Measurements from ENCODE around the gene TLL1. TPM values are rescaled to one million over a fixed set of nuclear protein-coding genes. Genes with fewer than 3 reads are reported as not detected.

Gene TLL1
- total RNA-seq, 1 donor from 2014 or later, result 7.8 TPM

DNA sequence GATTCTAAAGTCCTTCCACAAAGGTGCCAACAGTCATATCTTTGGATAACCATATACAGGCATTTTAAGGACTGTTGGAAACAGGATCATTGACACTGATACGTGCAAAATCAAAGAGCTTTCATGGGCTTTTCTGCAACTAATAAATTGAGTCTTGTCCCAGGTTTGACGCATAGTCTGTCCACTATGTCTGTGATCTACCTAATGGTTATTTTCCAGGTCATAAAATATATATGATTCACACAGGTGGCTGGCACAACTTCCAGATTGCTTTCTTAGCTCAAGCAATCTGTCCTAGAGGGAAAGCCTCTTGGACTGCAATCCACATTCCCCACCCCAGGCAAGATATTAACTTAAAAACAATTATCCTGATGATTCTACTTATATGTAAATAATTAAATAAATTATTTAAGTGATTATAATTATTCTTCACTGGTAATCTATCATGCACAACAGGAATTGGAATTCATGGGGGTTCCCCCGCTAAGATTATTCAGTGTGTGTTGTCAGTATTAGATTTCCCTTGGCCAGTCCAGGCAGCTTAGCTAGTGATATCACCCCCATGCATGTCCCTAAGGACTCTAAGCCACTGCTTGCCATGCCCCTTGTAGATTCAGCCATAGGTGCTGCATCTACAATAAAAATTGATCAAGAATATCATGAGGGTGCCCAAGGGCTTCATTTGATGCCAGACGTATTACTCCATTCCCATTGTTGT, 97.8 kb downstream of the TLL1 start:
- intact Hi-C loops (cut with DNase I), result no loop called here
- Histone ChIP-seq H3K4me1 (no peaks in the 10 kb centered on the region), H3K4me3 (no peak overlapping the region), H3K9me3 (no peaks in the 10 kb centered on the region), H3K27me3 (no peaks in the 10 kb centered on the region), H3K27ac (no peak overlapping the region), H3K36me3 (no peaks in the 10 kb centered on the region)
- no peak for DNase-seq (ENCODE audit: low spot score in 2 of 2)
- no peak for TF ChIP-seq CTCF (IDR thresholded peaks at IDR 0.05)

DNA sequence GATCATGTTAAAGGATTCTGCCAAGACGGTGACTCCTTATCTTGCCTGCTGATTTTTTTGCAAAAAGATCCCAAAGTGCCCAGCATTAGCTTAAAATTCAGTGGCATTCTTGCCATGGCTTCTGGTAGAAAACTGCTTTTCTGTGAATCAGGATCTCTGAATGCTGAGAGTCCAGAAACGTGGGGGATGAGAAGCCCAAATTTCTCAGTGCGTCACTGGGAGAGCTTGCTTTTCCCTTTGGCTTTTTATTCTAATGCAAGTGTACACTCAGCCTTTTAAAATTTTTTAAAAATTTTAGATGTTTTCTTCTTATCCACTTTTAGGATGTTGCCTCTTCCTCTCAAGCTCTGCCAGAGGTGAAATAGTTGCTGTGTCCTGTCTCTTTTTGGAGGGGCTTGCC, 98.4 kb downstream of the TLL1 start:
- no peak overlapping the region for H3K4me3 ChIP-seq
- no peak for TF ChIP-seq CTCF (IDR thresholded peaks at IDR 0.05)

DNA sequence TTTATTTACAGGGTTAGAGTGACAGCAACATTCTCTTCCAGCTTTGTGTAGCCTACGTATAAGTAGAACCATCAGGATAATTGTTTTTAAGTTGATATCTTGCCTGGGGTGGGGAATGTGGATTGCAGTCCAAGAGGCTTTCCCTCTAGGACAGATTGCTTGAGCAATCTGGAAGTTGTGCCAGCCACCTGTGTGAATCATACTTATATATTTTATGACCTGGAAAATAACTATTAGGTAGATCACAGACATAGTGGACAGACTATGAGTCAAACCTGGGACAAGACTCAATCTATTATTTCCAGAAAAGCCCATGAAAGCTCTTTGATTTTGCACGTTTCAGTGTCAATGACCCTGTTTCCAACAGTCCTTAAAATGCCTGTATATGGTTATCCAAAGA, 98.9 kb downstream of the TLL1 start:
- no peak for DNase-seq (ENCODE audit: low spot score in 2 of 2)
- no peaks in the 10 kb centered on the region for H3K9me3 ChIP-seq
- H3K4me1 ChIP-seq, result no peaks in the 10 kb centered on the region
- no peak for TF ChIP-seq CTCF (IDR thresholded peaks at IDR 0.05)
- intact Hi-C loops (cut with DNase I), result no loop called here
- H3K27me3 ChIP-seq, result no peaks in the 10 kb centered on the region
- H3K36me3 ChIP-seq, result no peaks in the 10 kb centered on the region
- no peak overlapping the region for H3K27ac ChIP-seq
- no peak overlapping the region for H3K4me3 ChIP-seq

More for the DNA sequence above, 98.4 kb downstream of the TLL1 start:
- no peak overlapping the region for H3K27ac ChIP-seq
- no peaks in the 10 kb centered on the region for H3K4me1 ChIP-seq
- H3K9me3 ChIP-seq, result no peaks in the 10 kb centered on the region
- intact Hi-C loops (cut with DNase I), result no loop called here
- DNase-seq (ENCODE audit: low spot score in 2 of 2), result no peak
- H3K27me3 ChIP-seq, result no peaks in the 10 kb centered on the region
- no peaks in the 10 kb centered on the region for H3K36me3 ChIP-seq

- Histone ChIP-seq H3K4me3 (no peak overlapping the region), H3K9me3 (no peaks in the 10 kb centered on the region), H3K27ac (no peak overlapping the region), H3K4me1 (no peaks in the 10 kb centered on the region), H3K36me3 (no peaks in the 10 kb centered on the region), H3K27me3 (no peaks in the 10 kb centered on the region)
- DNase-seq (ENCODE audit: low spot score in 2 of 2), result no peak
- no peak for TF ChIP-seq CTCF (IDR thresholded peaks at IDR 0.05)
- intact Hi-C loops (cut with DNase I), result no loop called here
Observed at GRCh38 chr4:165972747-165973146, 99.7 kb downstream of the TLL1 start.

DNA sequence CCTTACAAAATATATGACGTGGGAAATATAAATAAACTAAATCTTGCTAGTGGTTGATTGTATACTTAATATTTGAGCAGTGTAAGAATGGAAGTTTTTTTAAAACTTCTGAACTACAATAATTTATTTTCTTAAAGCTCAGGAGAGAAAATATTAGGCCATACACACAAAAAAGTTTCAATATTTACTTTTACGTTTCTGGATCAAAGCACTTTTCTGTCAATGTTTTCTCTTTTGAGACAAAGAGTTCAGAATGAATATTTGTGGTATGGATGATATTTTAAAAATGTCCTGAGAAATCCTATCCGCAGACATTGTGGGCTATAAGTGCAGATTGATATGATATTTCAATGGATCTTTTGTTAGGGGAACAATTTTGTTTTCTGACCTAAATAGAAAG, 109.9 kb downstream of the TLL1 start:
- Histone ChIP-seq H3K4me3 (no peak overlapping the region), H3K27ac (no peak overlapping the region), H3K27me3 (no peaks in the 10 kb centered on the region), H3K36me3 (no peaks in the 10 kb centered on the region), H3K9me3 (no peaks in the 10 kb centered on the region), H3K4me1 (no peaks in the 10 kb centered on the region)
- no peak for DNase-seq (ENCODE audit: low spot score in 2 of 2)
- intact Hi-C loops (cut with DNase I), result no loop called here
- no peak for TF ChIP-seq CTCF (IDR thresholded peaks at IDR 0.05)
